ENCODE results near the gene CD2.
"Not testable (repeated sequence)": the region's sequence is repeated elsewhere in the genome, so short reads cannot be mapped to it uniquely, and the experiment has no call there.

Gene CD2

GRCh38 chr1:116732726-116733125, 21.5 kb upstream of the CD2 start:
- no peak for DNase-seq

GRCh38 chr1:116733476-116734365, 20.5 kb upstream of the CD2 start:
- DNase-seq = no peak

- no peak for DNase-seq
Measured at GRCh38 chr1:116735246-116735645, 19.0 kb upstream of the CD2 start.

GRCh38 chr1:116737020-116737854, 17.0 kb upstream of the CD2 start:
- DNase-seq = peak; percentile 40

- no peak for DNase-seq
Measured at GRCh38 chr1:116737855-116738321, 16.3 kb upstream of the CD2 start.

- no peak for DNase-seq
Measured at GRCh38 chr1:116738673-116739370, 15.4 kb upstream of the CD2 start.

- DNase-seq = no peak
Measured at GRCh38 chr1:116739371-116740012, 14.7 kb upstream of the CD2 start.

GRCh38 chr1:116740296-116740695, 13.9 kb upstream of the CD2 start:
- DNase-seq = no peak

GRCh38 chr1:116740746-116741145, 13.5 kb upstream of the CD2 start:
- no peak for DNase-seq

GRCh38 chr1:116741836-116742565, 12.2 kb upstream of the CD2 start:
- no peak for DNase-seq

GRCh38 chr1:116743535-116743934, 10.7 kb upstream of the CD2 start:
- no peak for DNase-seq

GRCh38 chr1:116748272-116748671, 6.0 kb upstream of the CD2 start:
- DNase-seq = no peak

- DNase-seq = no peak
Measured at GRCh38 chr1:116751146-116751545, 3.1 kb upstream of the CD2 start.

GRCh38 chr1:116751621-116752020, 2.6 kb upstream of the CD2 start:
- no peak for DNase-seq

GRCh38 chr1:116753312-116753711, 918 bp upstream of the CD2 start:
- DNase-seq = no peak

GRCh38 chr1:116755066-116755465, 836 bp downstream of the CD2 start:
- no peak for DNase-seq

- DNase-seq = no peak
Measured at GRCh38 chr1:116755681-116756080, 1.5 kb downstream of the CD2 start.

- DNase-seq = not testable (repeated sequence)
Measured at GRCh38 chr1:116756092-116756491, 1.9 kb downstream of the CD2 start.

- not testable (repeated sequence) for DNase-seq
Measured at GRCh38 chr1:116758456-116758815, 4.2 kb downstream of the CD2 start.

- DNase-seq = no peak
Measured at GRCh38 chr1:116759636-116760035, 5.4 kb downstream of the CD2 start.

- DNase-seq = no peak
Measured at GRCh38 chr1:116760487-116760886, 6.3 kb downstream of the CD2 start.
